Smooth muscle cell (in vitro differentiated cells): ENCODE results near the gene NRF1. TPM values are rescaled to one million over a fixed set of nuclear protein-coding genes. Genes with fewer than 3 reads are reported as not detected.

Experiments used
- DNase-seq: peaks from one replicate; lab custom pipeline; 2025; ENCODE audit not compliant: unreplicated experiment; lab: John Stamatoyannopoulos, UW
- H2AFZ ChIP-seq: fragments of 200-600 bp; sonication (generic); 2 replicates; pipeline ENCODE4 v1.6.0; 2016; ENCODE audit warnings: antibody characterized with exemption, low read depth, mild to moderate bottlenecking
- H3F3A ChIP-seq: fragments of 200-600 bp; sonication (generic); 2 replicates; pipeline ENCODE4 v1.6.0; 2017; ENCODE audit warnings: antibody characterized with exemption, low read depth
- H3K27ac ChIP-seq: fragments of 200-600 bp; sonication (generic); 2 replicates; pipeline ENCODE4 v1.5.1; 2016; ENCODE audit warnings: low read depth, mild to moderate bottlenecking
- H3K27me3 ChIP-seq: fragments of 200-600 bp; sonication (generic); 2 replicates; pipeline ENCODE4 v1.6.1; 2016; ENCODE audit warnings: low read depth, mild to moderate bottlenecking
- H3K36me3 ChIP-seq: fragments of 200-600 bp; sonication (generic); 2 replicates; pipeline ENCODE4 v1.5.1; 2016; ENCODE audit warnings: low read depth
- H3K4me1 ChIP-seq: fragments of 200-600 bp; sonication (generic); 2 replicates; pipeline ENCODE4 v1.5.1; 2016; ENCODE audit warnings: low read depth
- H3K4me2 ChIP-seq: fragments of 200-600 bp; sonication (generic); 2 replicates; pipeline ENCODE4 v1.6.0; 2016; ENCODE audit warnings: mild to moderate bottlenecking
- H3K4me3 ChIP-seq: fragments of 200-600 bp; sonication (generic); 2 replicates; pipeline ENCODE4 v1.5.1; 2016; ENCODE audit warnings: mild to moderate bottlenecking
- H3K79me2 ChIP-seq: fragments of 200-600 bp; sonication (generic); 2 replicates; pipeline ENCODE4 v1.6.0; 2016; ENCODE audit warnings: low read depth, mild to moderate bottlenecking
- H3K9ac ChIP-seq: fragments of 200-600 bp; sonication (generic); 2 replicates; pipeline ENCODE4 v1.6.0; 2016; ENCODE audit warnings: low read depth
- H3K9me3 ChIP-seq: fragments of 200-600 bp; sonication (generic); replicated peaks from 2 replicates; pipeline ENCODE4 v1.5.1; 2016; ENCODE audit warnings: low read depth
- H4K20me1 ChIP-seq: fragments of 200-600 bp; sonication (generic); 2 replicates; pipeline ENCODE4 v1.6.0; 2016; ENCODE audit warnings: low read depth
- WGBS: methylation state at CpG from one replicate; pipeline ENCODE4 v1.1.7; 2016; ENCODE audit warnings: low lambda C conversion rate; 5-methylcytosine and 5-hydroxymethylcytosine counted together
- polyA plus RNA-seq: library from polyadenylated mRNA; unstranded; fragments of >200 nt; fragmentation: Nextera tagmentation; extraction: Ambion mirVana; gene quantifications from 2 replicates; pipeline ENCODE4 v1.2.1, GENCODE V29; 2016
- total RNA-seq: library from RNA; depleted of rRNA; stranded (reverse); fragments of >200 nt; gene quantifications from 2 replicates; pipeline ENCODE4 v1.2.3, GENCODE V29; 2014
- TF ChIP-seq, protein P1 (sequence below): fragments of 200-600 bp; sonication (generic); IDR thresholded peaks from 2 replicates; pipeline ENCODE4 v1.5.1; 2017; ENCODE audit warnings: borderline replicate concordance, mild to moderate bottlenecking, antibody characterized with exemption; ENCODE audit not compliant: insufficient read depth, poor library complexity, severe bottlenecking

The NRF1 gene
- total and polyA plus RNA-seq, 2 experiments from 2014 or later = 8.9 to 13.4 TPM

DNA sequence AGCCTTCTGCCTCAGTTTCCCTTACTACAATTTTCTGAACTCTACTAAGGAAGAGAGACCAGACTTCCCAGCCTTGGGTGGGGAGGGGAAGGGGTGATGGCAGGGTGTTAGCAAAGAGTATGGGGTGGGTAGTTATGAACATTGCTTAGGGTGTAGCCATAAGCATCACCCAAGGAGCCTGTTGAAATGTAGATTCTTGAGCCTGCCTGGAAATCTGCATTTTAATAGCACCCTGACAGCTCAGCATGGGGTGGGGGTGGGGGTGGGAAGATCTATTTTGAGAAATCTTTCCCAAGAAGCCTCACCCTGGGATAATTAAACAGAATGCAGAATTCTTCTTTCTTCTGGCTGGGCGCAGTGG lies 164.8 kb downstream of the NRF1 start:
- TF ChIP-seq, protein P1, sequence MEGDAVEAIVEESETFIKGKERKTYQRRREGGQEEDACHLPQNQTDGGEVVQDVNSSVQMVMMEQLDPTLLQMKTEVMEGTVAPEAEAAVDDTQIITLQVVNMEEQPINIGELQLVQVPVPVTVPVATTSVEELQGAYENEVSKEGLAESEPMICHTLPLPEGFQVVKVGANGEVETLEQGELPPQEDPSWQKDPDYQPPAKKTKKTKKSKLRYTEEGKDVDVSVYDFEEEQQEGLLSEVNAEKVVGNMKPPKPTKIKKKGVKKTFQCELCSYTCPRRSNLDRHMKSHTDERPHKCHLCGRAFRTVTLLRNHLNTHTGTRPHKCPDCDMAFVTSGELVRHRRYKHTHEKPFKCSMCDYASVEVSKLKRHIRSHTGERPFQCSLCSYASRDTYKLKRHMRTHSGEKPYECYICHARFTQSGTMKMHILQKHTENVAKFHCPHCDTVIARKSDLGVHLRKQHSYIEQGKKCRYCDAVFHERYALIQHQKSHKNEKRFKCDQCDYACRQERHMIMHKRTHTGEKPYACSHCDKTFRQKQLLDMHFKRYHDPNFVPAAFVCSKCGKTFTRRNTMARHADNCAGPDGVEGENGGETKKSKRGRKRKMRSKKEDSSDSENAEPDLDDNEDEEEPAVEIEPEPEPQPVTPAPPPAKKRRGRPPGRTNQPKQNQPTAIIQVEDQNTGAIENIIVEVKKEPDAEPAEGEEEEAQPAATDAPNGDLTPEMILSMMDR = no peak
- no peak for DNase-seq
- Histone ChIP-seq H3K27ac (no peak overlapping the region), H3F3A (no peaks in the 10 kb centered on the region), H3K36me3 (no peaks in the 10 kb centered on the region), H3K4me3 (no peak overlapping the region), H2AFZ (no peak overlapping the region), H3K9ac (no peak overlapping the region), H3K9me3 (no peaks in the 10 kb centered on the region), H4K20me1 (peaks cover 18% of the 10 kb centered on the region), H3K4me1 (peaks cover 34% of the 10 kb centered on the region), H3K4me2 (no peak overlapping the region), H3K27me3 (peaks cover 63% of the 10 kb centered on the region), H3K79me2 (no peaks in the 10 kb centered on the region)
- WGBS = 46% methylated on average over 1 of the region's 1 CpG

DNA sequence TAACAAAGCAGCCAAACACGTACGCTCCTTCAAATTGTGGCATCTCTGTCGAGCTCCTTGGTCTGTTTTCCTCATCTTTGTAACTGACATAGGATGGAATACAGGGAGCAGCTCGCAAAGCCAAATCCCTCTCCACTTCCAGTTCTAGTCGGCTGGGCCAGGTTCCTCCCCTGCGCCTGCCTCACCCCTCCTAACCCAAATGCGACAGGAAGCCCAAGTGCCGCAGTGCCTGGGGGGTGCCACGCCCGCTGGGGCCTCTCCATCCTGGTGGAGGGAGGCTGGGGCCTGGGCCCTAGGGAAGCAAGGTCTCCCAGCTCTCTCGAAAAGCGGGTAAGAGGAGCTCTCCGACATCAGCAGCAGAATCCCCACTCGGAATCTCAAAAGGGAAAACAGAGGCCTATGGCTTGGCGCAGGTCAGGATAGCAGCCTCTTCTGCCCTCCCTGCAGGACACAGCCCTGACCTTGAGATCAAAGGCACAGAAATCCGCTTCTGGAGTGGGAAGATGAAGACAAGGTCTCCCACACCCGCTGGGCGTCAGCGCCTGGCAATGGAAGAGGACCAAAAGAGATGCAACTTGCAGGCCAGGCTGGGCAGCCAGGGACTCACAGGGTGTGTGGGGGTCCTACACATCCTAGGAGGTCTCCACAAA lies 165.8 kb downstream of the NRF1 start:
- Histone ChIP-seq H3K4me2 (no peak overlapping the region), H2AFZ (no peak overlapping the region), H3K9ac (no peak overlapping the region), H3K9me3 (no peaks in the 10 kb centered on the region), H3K79me2 (no peaks in the 10 kb centered on the region), H3K4me1 (peaks cover 30% of the 10 kb centered on the region), H4K20me1 (peaks cover 18% of the 10 kb centered on the region), H3K4me3 (no peak overlapping the region), H3F3A (no peaks in the 10 kb centered on the region), H3K36me3 (no peaks in the 10 kb centered on the region), H3K27ac (no peak overlapping the region), H3K27me3 (peaks cover 73% of the 10 kb centered on the region)
- DNase-seq = no peak
- TF ChIP-seq, protein P1 = no peak
- WGBS = 33% methylated on average over 19 of the region's 19 CpGs

DNA sequence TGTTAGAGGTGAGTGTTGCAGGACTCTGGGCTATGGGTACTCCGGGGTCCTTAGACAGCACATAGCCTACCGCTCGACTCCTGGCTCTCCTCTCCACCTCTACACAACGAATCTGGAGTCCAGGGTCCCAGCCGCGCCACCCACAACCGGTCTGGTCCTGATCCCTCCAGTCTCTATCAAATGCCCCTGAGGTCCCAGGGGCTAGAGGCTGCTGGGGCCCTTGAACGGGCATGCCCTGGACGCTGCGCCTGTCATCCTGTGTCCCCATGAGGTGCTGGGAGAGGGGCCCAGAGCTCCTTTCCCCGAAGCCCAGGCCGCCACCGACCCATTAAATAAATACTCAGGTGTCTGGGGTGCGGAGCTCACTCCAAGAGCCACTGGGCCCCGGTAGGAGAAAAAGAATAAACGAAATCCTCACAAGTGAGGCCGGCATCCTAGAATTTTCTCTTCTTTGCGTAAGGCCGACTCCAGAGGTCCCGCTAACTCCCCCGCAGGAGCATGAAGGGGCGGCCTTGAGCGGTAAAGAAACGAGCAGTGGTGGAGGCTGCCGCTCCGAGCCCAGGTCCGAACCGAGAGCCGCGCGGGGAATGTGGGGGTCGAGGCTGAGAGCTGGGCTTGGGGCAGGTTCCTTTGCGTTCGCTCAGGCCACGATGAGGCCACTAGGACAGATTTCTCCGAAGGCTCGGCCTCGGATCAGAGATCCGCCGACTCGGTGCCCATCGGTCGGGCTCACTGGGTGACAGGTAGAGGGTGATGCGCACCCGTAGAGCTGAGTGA lies 166.7 kb downstream of the NRF1 start:
- peak overlapping the region; percentile 58 for H3K4me3 ChIP-seq
- peaks cover 32% of the 10 kb centered on the region for H3K4me1 ChIP-seq
- H3K27me3 ChIP-seq = peaks cover 82% of the 10 kb centered on the region
- no peaks in the 10 kb centered on the region for H3F3A ChIP-seq
- TF ChIP-seq, protein P1 = no peak
- H2AFZ ChIP-seq = no peak overlapping the region
- H3K36me3 ChIP-seq = no peaks in the 10 kb centered on the region
- peak overlapping the region; percentile 83 for H3K4me2 ChIP-seq
- no peak overlapping the region for H3K27ac ChIP-seq
- H3K9me3 ChIP-seq = no peaks in the 10 kb centered on the region
- no peak overlapping the region for H3K9ac ChIP-seq
- H4K20me1 ChIP-seq = peaks cover 18% of the 10 kb centered on the region
- no peak for DNase-seq
- H3K79me2 ChIP-seq = no peaks in the 10 kb centered on the region
- WGBS = 16% methylated on average over 45 of the region's 45 CpGs
